K562 (cell line): ENCODE data around the gene PHC3. TPM values are rescaled to one million over a fixed set of nuclear protein-coding genes. Genes with fewer than 3 reads are reported as not detected.

Experiments used
- BCOR ChIP-seq: fragments of 450-650 bp; IDR thresholded peaks from 2 replicates; pipeline ENCODE4 v1.6.1; 2016
- E2F3 ChIP-seq: fragments of 250-450 bp; sonication (Bioruptor Pico); IDR thresholded peaks from 2 replicates; pipeline ENCODE4 v1.4.0; 2020; ENCODE audit warnings: mild to moderate bottlenecking
- FOXJ2 ChIP-seq: fragments of 200-800 bp; sonication (Bioruptor generic); IDR thresholded peaks from 2 replicates; pipeline ENCODE4 v1.6.1; 2016; ENCODE audit warnings: missing genetic modification characterization, missing compliant biosample characterization
- FOXM1 ChIP-seq, 2 experiments: fragments of 450-650 bp in 1 of 2; sonication (generic) in 1 of 2; formaldehyde crosslinking in 1 of 2; IDR thresholded peaks; 2 replicates each; pipeline versions ENCODE4 v1.6.1 to v1.9.0; 2017 to 2022; ENCODE audit warnings: low read depth in 2 of 2, mild to moderate bottlenecking in 2 of 2, missing genetic modification reagents in 1 of 2, moderate library complexity in 1 of 2
- GABPA ChIP-seq: fragments of 200-800 bp; sonication (Bioruptor generic); conservative IDR thresholded peaks from 2 replicates; pipeline ENCODE4 v1.6.1; 2016; ENCODE audit warnings: low read depth, missing genetic modification characterization, missing compliant biosample characterization
- NUFIP1 ChIP-seq: fragments of 450-650 bp; IDR thresholded peaks from 2 replicates; pipeline ENCODE4 v1.6.1; 2018; ENCODE audit not compliant: partially characterized antibody
- POLR2A ChIP-seq: fragments of 450-650 bp; conservative IDR thresholded peaks from 2 replicates; pipeline ENCODE4 v1.6.1; 2016
- POLR3G ChIP-seq: IDR thresholded peaks from 2 replicates; pipeline ENCODE4 v1.6.1; 2011; ENCODE audit not compliant: insufficient read length, insufficient replicate concordance; ENCODE audit errors: extremely low read depth
- RBM14 ChIP-seq: fragments of 200-400 bp; formaldehyde crosslinking; IDR thresholded peaks from 2 replicates; pipeline ENCODE4 v1.6.1; 2018; ENCODE audit warnings: low read depth, mild to moderate bottlenecking, low read length, moderate library complexity, borderline replicate concordance; ENCODE audit not compliant: insufficient read depth
- SMAD2 ChIP-seq: fragments of 150-350 bp; IDR thresholded peaks from 2 replicates; pipeline ENCODE4 v1.6.1; 2014; ENCODE audit warnings: low read depth, mild to moderate bottlenecking, low read length
- TAF1 ChIP-seq: IDR thresholded peaks from 2 replicates; pipeline ENCODE4 v1.6.1; 2011; ENCODE audit warnings: mild to moderate bottlenecking, low read length, moderate library complexity; ENCODE audit not compliant: insufficient read depth, control insufficient read depth, severe bottlenecking; ENCODE audit errors: extremely low read depth
- TAF9B ChIP-seq: fragments of 450-650 bp; IDR thresholded peaks from 2 replicates; pipeline ENCODE4 v1.6.1; 2018; ENCODE audit warnings: mild to moderate bottlenecking; ENCODE audit not compliant: partially characterized antibody
- TARDBP ChIP-seq: fragments of 450-650 bp; IDR thresholded peaks from 2 replicates; pipeline ENCODE4 v1.6.1; 2016
- ZNF12 ChIP-seq: sonication (generic); formaldehyde crosslinking; IDR thresholded peaks from 2 replicates; pipeline ENCODE4 v1.4.0; 2020; ENCODE audit warnings: mild to moderate bottlenecking, missing genetic modification reagents
- ZNF830 ChIP-seq: fragments of 250-450 bp; sonication (Bioruptor Pico); IDR thresholded peaks from 2 replicates; pipeline ENCODE4 v1.5.0; 2021; ENCODE audit warnings: mild to moderate bottlenecking
- polyA plus RNA-seq, 8 experiments: library from polyadenylated mRNA; depleted of rRNA in 4 of 8; stranded (reverse) in 5 of 8; unstranded in 3 of 8; fragments of >200 nt; fragmentation: Nextera tagmentation in 2 of 8; fragmentation: Illumina TruSeq in 1 of 8; extraction: Ambion mirVana in 2 of 8; extraction: Trizol in 1 of 8; gene quantifications; 2 replicates each; pipeline versions ENCODE4 v1.2.1 to v1.2.3, GENCODE V29; 2011 to 2014; ENCODE audit warnings: inconsistent platforms in 1 of 8, missing spikeins in 1 of 8
- total RNA-seq, 7 experiments: library from RNA; depleted of rRNA in 6 of 7; stranded (reverse); fragments of >200 nt in 6 of 7; fragmentation: Illumina TruSeq in 2 of 7; extraction: Trizol in 2 of 7; gene quantifications; 2 replicates each; pipeline versions ENCODE4 v1.2.1 to v1.2.3, GENCODE V29; 2011 to 2021; ENCODE audit warnings: low replicate concordance in 1 of 7
- TF ChIP-seq, protein P1 (sequence below), 2 experiments: fragments of 450-650 bp in 1 of 2; IDR thresholded peaks; 2 replicates each; pipeline ENCODE4 v1.6.1; 2011 to 2017; ENCODE audit warnings: low read depth in 2 of 2, antibody characterized with exemption in 1 of 2, borderline replicate concordance in 1 of 2, low read length in 1 of 2, mild to moderate bottlenecking in 1 of 2, mixed read lengths in 1 of 2; ENCODE audit not compliant: control insufficient read depth in 1 of 2
- TF ChIP-seq, protein P2 (sequence below): fragments of 250-450 bp; sonication (Bioruptor Pico); IDR thresholded peaks from 2 replicates; pipeline ENCODE4 v1.8.0; 2022; ENCODE audit warnings: inconsistent platforms
- TF ChIP-seq, protein P3 (sequence below): fragments of 450-650 bp; formaldehyde crosslinking; IDR thresholded peaks from 2 replicates; pipeline ENCODE4 v1.4.0; 2022; ENCODE audit warnings: missing genetic modification characterization
- TF ChIP-seq, protein P4 (sequence below): fragments of 450-650 bp; IDR thresholded peaks from 2 replicates; pipeline ENCODE4 v1.7.0; 2016; ENCODE audit warnings: borderline replicate concordance

Gene PHC3
- total and polyA plus RNA-seq, 9 of the 15 experiments (the other 6 are each of a cell fraction or from before 2014, with no cell fraction given) = 3.1 to 21.6 (median 10.5) TPM

DNA sequence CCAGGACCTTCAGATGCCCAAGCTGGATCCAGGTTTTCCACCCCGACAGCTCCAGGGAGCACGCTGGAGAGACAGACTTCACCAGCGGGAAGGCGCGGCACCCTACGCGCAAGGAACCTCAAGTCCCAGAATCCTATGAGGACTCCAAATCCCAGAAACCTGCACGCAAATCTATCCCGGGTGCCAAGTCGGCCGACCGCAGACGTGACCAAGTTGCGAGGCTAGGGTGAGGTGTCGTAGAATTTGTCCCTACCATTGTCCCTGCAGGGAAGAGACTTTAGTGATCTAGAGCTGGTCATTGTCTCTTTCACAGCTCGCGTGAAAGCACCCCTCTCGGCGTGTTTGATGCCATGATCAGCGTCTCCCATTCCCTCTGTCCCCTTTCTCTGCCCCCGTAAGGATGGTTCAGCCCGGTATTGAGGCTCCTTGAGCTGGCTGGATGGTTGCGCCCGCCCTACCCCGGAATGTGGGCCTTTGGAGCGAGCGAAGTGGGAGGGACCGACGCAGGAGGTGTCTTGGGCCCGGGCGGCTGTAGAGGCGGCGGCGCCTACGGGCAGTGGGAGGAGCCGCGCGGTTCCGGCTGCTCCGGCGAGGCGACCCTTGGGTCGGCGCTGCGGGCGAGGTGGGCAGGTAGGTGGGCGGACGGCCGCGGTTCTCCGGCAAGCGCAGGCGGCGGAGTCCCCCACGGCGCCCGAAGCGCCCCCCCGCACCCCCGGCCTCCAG lies 40.6 kb upstream of the PHC3 start, which contains the start of gene PRKCI (continued):
- TF ChIP-seq, protein P1, sequence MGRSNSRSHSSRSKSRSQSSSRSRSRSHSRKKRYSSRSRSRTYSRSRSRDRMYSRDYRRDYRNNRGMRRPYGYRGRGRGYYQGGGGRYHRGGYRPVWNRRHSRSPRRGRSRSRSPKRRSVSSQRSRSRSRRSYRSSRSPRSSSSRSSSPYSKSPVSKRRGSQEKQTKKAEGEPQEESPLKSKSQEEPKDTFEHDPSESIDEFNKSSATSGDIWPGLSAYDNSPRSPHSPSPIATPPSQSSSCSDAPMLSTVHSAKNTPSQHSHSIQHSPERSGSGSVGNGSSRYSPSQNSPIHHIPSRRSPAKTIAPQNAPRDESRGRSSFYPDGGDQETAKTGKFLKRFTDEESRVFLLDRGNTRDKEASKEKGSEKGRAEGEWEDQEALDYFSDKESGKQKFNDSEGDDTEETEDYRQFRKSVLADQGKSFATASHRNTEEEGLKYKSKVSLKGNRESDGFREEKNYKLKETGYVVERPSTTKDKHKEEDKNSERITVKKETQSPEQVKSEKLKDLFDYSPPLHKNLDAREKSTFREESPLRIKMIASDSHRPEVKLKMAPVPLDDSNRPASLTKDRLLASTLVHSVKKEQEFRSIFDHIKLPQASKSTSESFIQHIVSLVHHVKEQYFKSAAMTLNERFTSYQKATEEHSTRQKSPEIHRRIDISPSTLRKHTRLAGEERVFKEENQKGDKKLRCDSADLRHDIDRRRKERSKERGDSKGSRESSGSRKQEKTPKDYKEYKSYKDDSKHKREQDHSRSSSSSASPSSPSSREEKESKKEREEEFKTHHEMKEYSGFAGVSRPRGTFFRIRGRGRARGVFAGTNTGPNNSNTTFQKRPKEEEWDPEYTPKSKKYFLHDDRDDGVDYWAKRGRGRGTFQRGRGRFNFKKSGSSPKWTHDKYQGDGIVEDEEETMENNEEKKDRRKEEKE (IDR thresholded peaks at IDR 0.05; ENCODE audit: borderline replicate concordance in 1 of 2, control insufficient read depth in 1 of 2, low read depth in 2 of 2, low read length in 1 of 2) = peak in 1 of 2 experiments; percentile 100; a peak in 2 of 4 replicates
- TF ChIP-seq RBM14 (no peak), TAF1 (peak; percentile 55), POLR2A (peak; percentile 77), FOXJ2 (tag) (no peak), TARDBP (no peak), BCOR (peak; percentile 25; the same call in 1 of the 2 replicates), E2F3 (CRISPR knock-in tag) (no peak), SMAD2 (no peak), NUFIP1 (peak; percentile 97), TAF9B (no peak), GABPA (tag) (peak; percentile 48), ZNF830 (CRISPR knock-in tag) (0 out of 2 replicates have a peak, but pooled peaks have one; percentile 13), POLR3G (no peak), ZNF12 (CRISPR knock-in tag) (0 out of 2 replicates have a peak, but pooled peaks have one; percentile 52), FOXM1 (IDR thresholded peaks at IDR 0.05; ENCODE audit: low read depth) (peak; percentile 92), FOXM1 (CRISPR knock-in tag; IDR thresholded peaks at IDR 0.05; ENCODE audit: low read depth) (0 out of 2 replicates have a peak, but pooled peaks have one; percentile 50)
- TF ChIP-seq, protein P2, sequence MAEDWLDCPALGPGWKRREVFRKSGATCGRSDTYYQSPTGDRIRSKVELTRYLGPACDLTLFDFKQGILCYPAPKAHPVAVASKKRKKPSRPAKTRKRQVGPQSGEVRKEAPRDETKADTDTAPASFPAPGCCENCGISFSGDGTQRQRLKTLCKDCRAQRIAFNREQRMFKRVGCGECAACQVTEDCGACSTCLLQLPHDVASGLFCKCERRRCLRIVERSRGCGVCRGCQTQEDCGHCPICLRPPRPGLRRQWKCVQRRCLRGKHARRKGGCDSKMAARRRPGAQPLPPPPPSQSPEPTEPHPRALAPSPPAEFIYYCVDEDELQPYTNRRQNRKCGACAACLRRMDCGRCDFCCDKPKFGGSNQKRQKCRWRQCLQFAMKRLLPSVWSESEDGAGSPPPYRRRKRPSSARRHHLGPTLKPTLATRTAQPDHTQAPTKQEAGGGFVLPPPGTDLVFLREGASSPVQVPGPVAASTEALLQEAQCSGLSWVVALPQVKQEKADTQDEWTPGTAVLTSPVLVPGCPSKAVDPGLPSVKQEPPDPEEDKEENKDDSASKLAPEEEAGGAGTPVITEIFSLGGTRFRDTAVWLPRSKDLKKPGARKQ (CRISPR knock-in tag) = no peak
- TF ChIP-seq, protein P3, sequence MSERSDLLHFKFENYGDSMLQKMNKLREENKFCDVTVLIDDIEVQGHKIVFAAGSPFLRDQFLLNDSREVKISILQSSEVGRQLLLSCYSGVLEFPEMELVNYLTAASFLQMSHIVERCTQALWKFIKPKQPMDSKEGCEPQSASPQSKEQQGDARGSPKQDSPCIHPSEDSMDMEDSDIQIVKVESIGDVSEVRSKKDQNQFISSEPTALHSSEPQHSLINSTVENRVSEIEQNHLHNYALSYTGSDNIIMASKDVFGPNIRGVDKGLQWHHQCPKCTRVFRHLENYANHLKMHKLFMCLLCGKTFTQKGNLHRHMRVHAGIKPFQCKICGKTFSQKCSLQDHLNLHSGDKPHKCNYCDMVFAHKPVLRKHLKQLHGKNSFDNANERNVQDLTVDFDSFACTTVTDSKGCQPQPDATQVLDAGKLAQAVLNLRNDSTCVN (CRISPR knock-in tag) = peak; percentile 85; the same call in 1 of the 2 replicates
- TF ChIP-seq, protein P4, sequence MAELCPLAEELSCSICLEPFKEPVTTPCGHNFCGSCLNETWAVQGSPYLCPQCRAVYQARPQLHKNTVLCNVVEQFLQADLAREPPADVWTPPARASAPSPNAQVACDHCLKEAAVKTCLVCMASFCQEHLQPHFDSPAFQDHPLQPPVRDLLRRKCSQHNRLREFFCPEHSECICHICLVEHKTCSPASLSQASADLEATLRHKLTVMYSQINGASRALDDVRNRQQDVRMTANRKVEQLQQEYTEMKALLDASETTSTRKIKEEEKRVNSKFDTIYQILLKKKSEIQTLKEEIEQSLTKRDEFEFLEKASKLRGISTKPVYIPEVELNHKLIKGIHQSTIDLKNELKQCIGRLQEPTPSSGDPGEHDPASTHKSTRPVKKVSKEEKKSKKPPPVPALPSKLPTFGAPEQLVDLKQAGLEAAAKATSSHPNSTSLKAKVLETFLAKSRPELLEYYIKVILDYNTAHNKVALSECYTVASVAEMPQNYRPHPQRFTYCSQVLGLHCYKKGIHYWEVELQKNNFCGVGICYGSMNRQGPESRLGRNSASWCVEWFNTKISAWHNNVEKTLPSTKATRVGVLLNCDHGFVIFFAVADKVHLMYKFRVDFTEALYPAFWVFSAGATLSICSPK = peak; percentile 41; the same call in 1 of the 2 replicates
